HepG2 (cell line): Measurements from ENCODE around the gene NUDT3. TPM values are rescaled to one million over a fixed set of nuclear protein-coding genes. Genes with fewer than 3 reads are reported as not detected.

ENCODE experiments used
- ATAC-seq: fragments of 200-7000 bp; cut with Tn5 transposase; 3 replicates; pipeline ENCODE4 v1.9.1; 2020; ENCODE audit warnings: mild to moderate bottlenecking, moderate library complexity
- BruUV-seq: library from RNA; stranded (reverse); fragments of 400-500 nt; replicated peaks from 2 replicates; lab custom pipeline; 2021; lab: Mats Ljungman, UMichigan
- CTCF ChIA-PET: fragments of 300-600 bp; formaldehyde crosslinking; extraction: SDS; loops from one replicate; lab custom pipeline; 2021; ENCODE audit warnings: low total read pairs, inconsistent platforms, low intra/inter-chr PET ratio; lab: Yijun Ruan, JAX
- POLR2A ChIA-PET: fragments of 350-600 bp; sonication (Branson Sonifier 250); formaldehyde crosslinking; loops from one replicate; lab custom pipeline; 2020; ENCODE audit warnings: antibody characterized with exemption, inconsistent platforms; lab: Yijun Ruan, JAX
- DNase-seq: peaks from one replicate; pipeline ENCODE4 v3.0.0-alpha.2; 2015; ENCODE audit warnings: low spot score
- FAIRE-seq: peaks from 3 replicates; lab custom pipeline; 2011; peaks lifted over from hg19 to GRCh38; lab: Jason Lieb, UNC
- H2AFZ ChIP-seq: one replicate; pipeline ENCODE4 v1.6.1; 2011; ENCODE audit warnings: low read length, inconsistent platforms
- H3K27ac ChIP-seq: fragments of 300-600 bp; 3 replicates; pipeline ENCODE4 v1.8.0; 2011; ENCODE audit warnings: mixed run types, mild to moderate bottlenecking, mixed read lengths, low read length, inconsistent platforms; ENCODE audit not compliant: insufficient read depth; ENCODE audit errors: extremely low read length
- H3K27me3 ChIP-seq, 2 experiments: fragments of 200-600 bp in 1 of 2; 2 replicates in 1 of 2; 3 replicates in 1 of 2; pipeline versions ENCODE4 v1.6.0 to v1.8.0; 2011; ENCODE audit warnings: low read length in 2 of 2, mild to moderate bottlenecking in 2 of 2, moderate library complexity in 2 of 2, inconsistent platforms in 1 of 2; ENCODE audit not compliant: insufficient read depth in 2 of 2, control insufficient read depth in 1 of 2
- H3K36me3 ChIP-seq, 2 experiments: fragments of 200-600 bp in 1 of 2; replicated peaks in 1 of 2; 2 replicates in 1 of 2; 3 replicates in 1 of 2; pipeline versions ENCODE4 v1.5.1 to v1.8.0; 2011; ENCODE audit warnings: low read length in 2 of 2, inconsistent platforms in 1 of 2; ENCODE audit not compliant: insufficient read depth in 2 of 2, control insufficient read depth in 1 of 2
- H3K4me1 ChIP-seq: 2 replicates; pipeline ENCODE4 v1.5.1; 2012; ENCODE audit warnings: low read length, inconsistent platforms; ENCODE audit not compliant: insufficient read depth
- H3K4me2 ChIP-seq: 2 replicates; pipeline ENCODE4 v1.6.0; 2011; ENCODE audit warnings: low read depth, low read length, inconsistent platforms
- H3K4me3 ChIP-seq, 3 experiments: fragments of 200-600 bp in 1 of 3; sonication (generic), shearing (Covaris generic) in 1 of 3; replicated peaks in 1 of 3; 2 replicates each; pipeline ENCODE4 v1.5.1; 2011 to 2016; ENCODE audit warnings: low read length in 3 of 3, inconsistent platforms in 2 of 3, low read depth in 2 of 3, mild to moderate bottlenecking in 2 of 3, control low read depth in 1 of 3, mixed read lengths in 1 of 3; ENCODE audit not compliant: insufficient read depth in 1 of 3
- H3K79me2 ChIP-seq: one replicate; pipeline ENCODE4 v1.6.1; 2011; ENCODE audit warnings: low read length, inconsistent platforms; ENCODE audit not compliant: insufficient read depth
- H3K9ac ChIP-seq: 2 replicates; pipeline ENCODE4 v1.6.0; 2011; ENCODE audit warnings: mild to moderate bottlenecking, low read depth, low read length, inconsistent platforms; ENCODE audit not compliant: insufficient read depth
- H3K9me3 ChIP-seq: 2 replicates; pipeline ENCODE4 v1.5.1; 2012; ENCODE audit warnings: mild to moderate bottlenecking, low read length
- H4K20me1 ChIP-seq: 2 replicates; pipeline ENCODE4 v1.6.0; 2011; ENCODE audit warnings: inconsistent platforms, mild to moderate bottlenecking, low read length, moderate library complexity; ENCODE audit not compliant: insufficient read depth
- HDAC2 ChIP-seq: sonication (generic); formaldehyde crosslinking; IDR thresholded peaks from 2 replicates; pipeline ENCODE4 v1.4.0; 2020; ENCODE audit warnings: missing genetic modification reagents
- HNF4G ChIP-seq, 2 experiments: sonication (generic) in 1 of 2; formaldehyde crosslinking in 1 of 2; IDR thresholded peaks; 2 replicates each; pipeline versions ENCODE4 v1.4.0 to v1.6.1; 2011 to 2020; ENCODE audit warnings: borderline replicate concordance in 2 of 2, low read depth in 2 of 2, mild to moderate bottlenecking in 2 of 2, low read length in 1 of 2, missing genetic modification reagents in 1 of 2, moderate library complexity in 1 of 2
- IRF2 ChIP-seq: IDR thresholded peaks from 2 replicates; pipeline ENCODE4 v1.6.1; 2018; ENCODE audit warnings: missing genetic modification reagents, missing compliant biosample characterization
- MTA3 ChIP-seq: sonication (generic); formaldehyde crosslinking; IDR thresholded peaks from 2 replicates; pipeline ENCODE4 v1.4.0; 2020; ENCODE audit warnings: missing genetic modification reagents
- NFE2L1 ChIP-seq: sonication (generic); formaldehyde crosslinking; IDR thresholded peaks from 2 replicates; pipeline ENCODE4 v1.4.0; 2020; ENCODE audit warnings: missing genetic modification reagents, mild to moderate bottlenecking, borderline replicate concordance
- PHF20 ChIP-seq: sonication (generic); formaldehyde crosslinking; IDR thresholded peaks from 2 replicates; pipeline ENCODE4 v1.5.0; 2020; ENCODE audit warnings: mild to moderate bottlenecking, missing genetic modification reagents
- SALL1 ChIP-seq: sonication (generic); formaldehyde crosslinking; IDR thresholded peaks from 2 replicates; pipeline ENCODE4 v1.8.0; 2022; ENCODE audit warnings: mild to moderate bottlenecking, missing genetic modification reagents
- ZNF441 ChIP-seq: sonication (generic); formaldehyde crosslinking; IDR thresholded peaks from 2 replicates; pipeline ENCODE4 v1.7.0; 2021; ENCODE audit warnings: missing genetic modification reagents, borderline replicate concordance
- ZNF530 ChIP-seq: sonication (generic); formaldehyde crosslinking; IDR thresholded peaks from 2 replicates; pipeline ENCODE4 v1.5.0; 2020; ENCODE audit warnings: low read depth, mild to moderate bottlenecking, missing genetic modification reagents
- ZNF652 ChIP-seq: IDR thresholded peaks from 2 replicates; pipeline ENCODE4 v1.6.1; 2016; ENCODE audit warnings: low read depth, borderline replicate concordance
- ZNF713 ChIP-seq: sonication (generic); formaldehyde crosslinking; IDR thresholded peaks from 2 replicates; pipeline ENCODE4 v1.4.0; 2020; ENCODE audit warnings: mild to moderate bottlenecking, missing genetic modification reagents
- whole genome bisulfite sequencing: methylation state at CpG from one replicate; pipeline ENCODE4 v1.1.6; 2017; ENCODE audit warnings: low lambda C conversion rate; 5-methylcytosine and 5-hydroxymethylcytosine counted together
- in situ Hi-C: cut with HindIII; loops from 2 replicates; pipeline ENCODE4 v1.10.0; 2017; ENCODE audit warnings: low pct_unique_long_range_greater_than_20kb; ENCODE audit not compliant: extremely low pct_ligation_motif_present
- intact Hi-C: fragments of 100-400 bp; cut with micrococcal nuclease; formaldehyde crosslinking; loops from one replicate; pipeline ENCODE4 v1.10.0; 2022; ENCODE audit not compliant: unreplicated experiment
- polyA plus RNA-seq, 8 experiments: library from polyadenylated mRNA; depleted of rRNA in 3 of 8; stranded (reverse) in 7 of 8; unstranded in 1 of 8; fragments of >200 nt; fragmentation: Illumina TruSeq in 4 of 8; extraction: Trizol in 4 of 8; gene quantifications; 2 replicates each; pipeline versions ENCODE4 v1.2.1 to v1.2.3, GENCODE V29; 2011 to 2016; ENCODE audit warnings: low read depth in 4 of 8, missing spikeins in 1 of 8, mixed read lengths in 1 of 8; ENCODE audit not compliant: insufficient read depth in 1 of 8
- total RNA-seq, 5 experiments: library from RNA; depleted of rRNA; stranded (reverse); fragments of >200 nt; fragmentation: Illumina TruSeq; extraction: Trizol; gene quantifications; 2 replicates each; pipeline ENCODE4 v1.2.3, GENCODE V29; 2016; ENCODE audit warnings: low read depth in 1 of 5
- TF ChIP-seq, protein P1 (sequence below): sonication (generic); formaldehyde crosslinking; IDR thresholded peaks from 2 replicates; pipeline ENCODE4 v1.5.1; 2020; ENCODE audit warnings: missing genetic modification reagents, mild to moderate bottlenecking, borderline replicate concordance

NUDT3 gene
- total and polyA plus RNA-seq, 2 of the 13 experiments (the other 11 are each of a cell fraction or from before 2014, with no cell fraction given), result 20.2 to 20.6 TPM

- ChIA-PET POLR2A (no interaction called here), CTCF (no interaction called here)
- Histone ChIP-seq H3K4me1 (peaks cover 13% of the 10 kb centered on the region), H3K4me2 (no peak overlapping the region), H3K36me3 (peaks cover 2 to 7% of the 10 kb centered on the region in 2 experiments; a peak in 3 of 5 replicates), H3K27ac (no peak overlapping the region), H3K9ac (no peak overlapping the region), H2AFZ (no peak overlapping the region), H3K79me2 (peaks cover 16% of the 10 kb centered on the region), H3K27me3 (no peaks in the 10 kb centered on the region), H4K20me1 (no peaks in the 10 kb centered on the region), H3K4me3 (no peak overlapping the region), H3K9me3 (no peaks in the 10 kb centered on the region)
- FAIRE-seq (no peak), ATAC-seq (no peak), DNase-seq (no peak)
- BruUV-seq, result no TSS peak
- in situ Hi-C loops (no loop called here), intact Hi-C loops (no loop called here)
- TF ChIP-seq NFE2L1 (no peak), ZNF652 (peak; percentile 50; the same call in 1 of the 2 replicates), ZNF441 (no peak), SALL1 (CRISPR knock-in tag) (no peak)
- WGBS, result 96% methylated on average over 3 of the region's 3 CpGs
These were observed 74.5 kb downstream of the NUDT3 start for GRCh38 chr6:34317882-34318498.

- BruUV-seq, result no TSS peak
- CTCF ChIA-PET, result no interaction called here
These were observed 75.3 kb downstream of the NUDT3 start for GRCh38 chr6:34317172-34317477.

More at GRCh38 chr6:34317172-34317477, 75.3 kb downstream of the NUDT3 start:
- DNase-seq (no peak), ATAC-seq (no peak), FAIRE-seq (no peak)
- no peaks in the 10 kb centered on the region for H3K9me3 ChIP-seq
- TF ChIP-seq PHF20 (CRISPR knock-in tag) (no peak), ZNF713 (no peak), ZNF530 (no peak), MTA3 (no peak), HNF4G (IDR thresholded peaks at IDR 0.05; ENCODE audit: borderline replicate concordance, low read depth, low read length) (no peak), HNF4G (CRISPR knock-in tag; IDR thresholded peaks at IDR 0.05; ENCODE audit: borderline replicate concordance, low read depth) (no peak), HDAC2 (CRISPR knock-in tag) (no peak), IRF2 (CRISPR knock-in tag) (no peak)
- TF ChIP-seq, protein P1, sequence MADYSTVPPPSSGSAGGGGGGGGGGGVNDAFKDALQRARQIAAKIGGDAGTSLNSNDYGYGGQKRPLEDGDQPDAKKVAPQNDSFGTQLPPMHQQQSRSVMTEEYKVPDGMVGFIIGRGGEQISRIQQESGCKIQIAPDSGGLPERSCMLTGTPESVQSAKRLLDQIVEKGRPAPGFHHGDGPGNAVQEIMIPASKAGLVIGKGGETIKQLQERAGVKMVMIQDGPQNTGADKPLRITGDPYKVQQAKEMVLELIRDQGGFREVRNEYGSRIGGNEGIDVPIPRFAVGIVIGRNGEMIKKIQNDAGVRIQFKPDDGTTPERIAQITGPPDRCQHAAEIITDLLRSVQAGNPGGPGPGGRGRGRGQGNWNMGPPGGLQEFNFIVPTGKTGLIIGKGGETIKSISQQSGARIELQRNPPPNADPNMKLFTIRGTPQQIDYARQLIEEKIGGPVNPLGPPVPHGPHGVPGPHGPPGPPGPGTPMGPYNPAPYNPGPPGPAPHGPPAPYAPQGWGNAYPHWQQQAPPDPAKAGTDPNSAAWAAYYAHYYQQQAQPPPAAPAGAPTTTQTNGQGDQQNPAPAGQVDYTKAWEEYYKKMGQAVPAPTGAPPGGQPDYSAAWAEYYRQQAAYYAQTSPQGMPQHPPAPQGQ (CRISPR knock-in tag), result no peak
- peaks cover 2 to 7% of the 10 kb centered on the region in 2 experiments; a peak in 3 of 5 replicates for H3K36me3 ChIP-seq
- H4K20me1 ChIP-seq, result no peaks in the 10 kb centered on the region
- H3K4me2 ChIP-seq, result no peak overlapping the region
- no peak overlapping the region for H3K9ac ChIP-seq
- in situ Hi-C loops (no loop called here), intact Hi-C loops (no loop called here)
- H3K27ac ChIP-seq, result no peak overlapping the region
- no peaks in the 10 kb centered on the region for H3K27me3 ChIP-seq
- H2AFZ ChIP-seq, result no peak overlapping the region
- WGBS, result 97% methylated on average over 1 of the region's 1 CpG
- peaks cover 14% of the 10 kb centered on the region for H3K79me2 ChIP-seq
- POLR2A ChIA-PET, result no interaction called here
- H3K4me1 ChIP-seq, result peaks cover 13% of the 10 kb centered on the region
- no peak overlapping the region for H3K4me3 ChIP-seq
